ENCODE measurements around the gene SMIM29.

The SMIM29 gene

GRCh38 chr6:34231566-34232336 lies 17.1 kb downstream of the SMIM29 start:
- H2BK120ac ChIP-seq (ENCODE audit: insufficient read depth, low read length, poor library complexity): no peak overlapping the region
- no peaks in the 10 kb centered on the region for H3K36me3 ChIP-seq (ENCODE audit: control insufficient read depth in 1 of 2, insufficient read depth in 2 of 2, low read length in 2 of 2)
- H3K79me2 ChIP-seq (ENCODE audit: control insufficient read depth, insufficient read depth, low read length, poor library complexity): peaks cover 6% of the 10 kb centered on the region
- no peak overlapping the region for H3K18ac ChIP-seq (ENCODE audit: low read length)
- H4K12ac ChIP-seq (ENCODE audit: low read depth, low read length): no peak overlapping the region
- H3K23ac ChIP-seq (ENCODE audit: low read length): no peak overlapping the region
- H3K9ac ChIP-seq (ENCODE audit: low read length): no peak overlapping the region
- peak overlapping the region; percentile 20 for H3K4me3 ChIP-seq (ENCODE audit: low read depth, low read length)
- H3K9me3 ChIP-seq (ENCODE audit: insufficient read depth, low read depth, low read length): peaks cover 4% of the 10 kb centered on the region
- no CpG with 5 or more reads among the region's 17 CpGs for WGBS (ENCODE audit: extremely low coverage, insufficient coverage, insufficient read length)
- H3K4me2 ChIP-seq (ENCODE audit: low read length): no peak overlapping the region
- H4K8ac ChIP-seq (ENCODE audit: low read depth, low read length): no peak overlapping the region
- H3K79me1 ChIP-seq (ENCODE audit: low read length): peaks cover 25% of the 10 kb centered on the region
- no peak overlapping the region for H3K27ac ChIP-seq (ENCODE audit: low read depth, low read length)
- H2BK5ac ChIP-seq (ENCODE audit: low read depth, low read length, poor library complexity): no peak overlapping the region
- no peak overlapping the region for H3K14ac ChIP-seq (ENCODE audit: low read length)
- no peak overlapping the region for H4K91ac ChIP-seq (ENCODE audit: low read depth, low read length)
- no peak overlapping the region for H2BK12ac ChIP-seq (ENCODE audit: low read length)
- H2AK5ac ChIP-seq (ENCODE audit: low read length): no peak overlapping the region
- peaks cover 21 to 31% of the 10 kb centered on the region in 2 experiments for H3K4me1 ChIP-seq (ENCODE audit: control insufficient read depth in 1 of 2, insufficient read depth in 2 of 2, low read length in 2 of 2)
- H3K27me3 ChIP-seq (ENCODE audit: insufficient read depth, low read length): no peaks in the 10 kb centered on the region
- peak; percentile 59 to 64 for DNase-seq
- no peak overlapping the region for H3K4ac ChIP-seq (ENCODE audit: low read depth, low read length)
- no peak overlapping the region for H2AFZ ChIP-seq (ENCODE audit: insufficient read depth, low read length, poor library complexity)

DNA sequence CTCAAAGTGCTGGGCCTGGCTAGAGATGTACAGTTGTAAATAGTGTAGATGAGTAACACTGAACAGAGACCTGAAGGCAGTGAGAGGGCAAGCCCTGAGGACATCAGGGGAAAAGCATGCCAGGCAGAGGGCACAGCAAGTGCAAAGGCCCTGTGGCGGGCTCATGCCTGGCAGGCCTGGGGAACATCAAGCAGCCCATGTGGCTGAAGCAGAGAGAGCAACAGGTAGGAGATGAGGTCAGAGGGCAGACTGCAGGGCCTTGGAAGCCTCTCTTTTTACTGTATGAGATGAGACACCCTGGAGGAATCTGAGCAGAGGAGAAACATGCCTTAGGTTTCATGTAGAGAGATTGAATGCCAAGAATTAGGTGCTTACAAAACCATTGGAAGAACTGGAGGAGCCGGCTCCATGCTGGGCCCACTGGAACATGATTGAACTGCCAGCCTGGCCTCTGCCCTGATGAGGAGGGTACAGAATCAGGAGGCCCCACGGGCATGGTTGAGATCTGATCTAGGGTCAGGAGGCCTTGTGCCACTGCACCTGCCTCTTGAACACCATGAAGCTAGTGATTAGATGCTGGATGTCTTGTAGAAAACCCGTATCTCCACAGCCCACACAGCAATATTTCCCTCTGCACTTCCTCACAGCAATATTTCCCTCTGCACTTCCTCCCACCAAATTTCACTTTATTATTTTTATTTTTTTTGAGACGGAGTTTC lies 18.0 kb downstream of the SMIM29 start:
- Histone ChIP-seq H3K23ac (ENCODE audit: low read length) (no peak overlapping the region), H2BK12ac (ENCODE audit: low read length) (no peak overlapping the region), H4K91ac (ENCODE audit: low read depth, low read length) (no peak overlapping the region), H4K12ac (ENCODE audit: low read depth, low read length) (no peak overlapping the region), H3K9me3 (ENCODE audit: insufficient read depth, low read depth, low read length) (peaks cover 4% of the 10 kb centered on the region), H2AK5ac (ENCODE audit: low read length) (no peak overlapping the region), H2AFZ (ENCODE audit: insufficient read depth, low read length, poor library complexity) (no peak overlapping the region), H3K36me3 (ENCODE audit: control insufficient read depth in 1 of 2, insufficient read depth in 2 of 2, low read length in 2 of 2) (no peaks in the 10 kb centered on the region), H3K4me1 (ENCODE audit: control insufficient read depth in 1 of 2, insufficient read depth in 2 of 2, low read length in 2 of 2) (peaks cover 21 to 30% of the 10 kb centered on the region in 2 experiments), H3K79me1 (ENCODE audit: low read length) (peaks cover 20% of the 10 kb centered on the region), H3K4me2 (ENCODE audit: low read length) (no peak overlapping the region), H2BK120ac (ENCODE audit: insufficient read depth, low read length, poor library complexity) (no peak overlapping the region), H3K4ac (ENCODE audit: low read depth, low read length) (no peak overlapping the region), H3K4me3 (ENCODE audit: low read depth, low read length) (no peak overlapping the region), H4K8ac (ENCODE audit: low read depth, low read length) (no peak overlapping the region), H3K79me2 (ENCODE audit: control insufficient read depth, insufficient read depth, low read length, poor library complexity) (peaks cover 5% of the 10 kb centered on the region), H3K27ac (ENCODE audit: low read depth, low read length) (no peak overlapping the region), H3K18ac (ENCODE audit: low read length) (no peak overlapping the region), H3K14ac (ENCODE audit: low read length) (no peak overlapping the region), H2BK5ac (ENCODE audit: low read depth, low read length, poor library complexity) (no peak overlapping the region), H3K9ac (ENCODE audit: low read length) (no peak overlapping the region), H3K27me3 (ENCODE audit: insufficient read depth, low read length) (no peaks in the 10 kb centered on the region)
- peak; percentile 97 for DNase-seq
- no CpG with 5 or more reads among the region's 5 CpGs for WGBS (ENCODE audit: extremely low coverage, insufficient coverage, insufficient read length)

GRCh38 chr6:34229877-34230276 lies 18.9 kb downstream of the SMIM29 start:
- no peak overlapping the region for H3K4me3 ChIP-seq (ENCODE audit: low read depth, low read length)
- H2BK12ac ChIP-seq (ENCODE audit: low read length): no peak overlapping the region
- no peak overlapping the region for H4K12ac ChIP-seq (ENCODE audit: low read depth, low read length)
- no peak overlapping the region for H3K14ac ChIP-seq (ENCODE audit: low read length)
- H3K9me3 ChIP-seq (ENCODE audit: insufficient read depth, low read depth, low read length): peaks cover 4% of the 10 kb centered on the region
- H3K27me3 ChIP-seq (ENCODE audit: insufficient read depth, low read length): no peaks in the 10 kb centered on the region
- no peak overlapping the region for H4K8ac ChIP-seq (ENCODE audit: low read depth, low read length)
- H3K27ac ChIP-seq (ENCODE audit: low read depth, low read length): no peak overlapping the region
- no peak overlapping the region for H2BK5ac ChIP-seq (ENCODE audit: low read depth, low read length, poor library complexity)
- H4K91ac ChIP-seq (ENCODE audit: low read depth, low read length): no peak overlapping the region
- no peak overlapping the region for H3K4me2 ChIP-seq (ENCODE audit: low read length)
- H2AFZ ChIP-seq (ENCODE audit: insufficient read depth, low read length, poor library complexity): no peak overlapping the region
- peaks cover 3% of the 10 kb centered on the region for H3K79me2 ChIP-seq (ENCODE audit: control insufficient read depth, insufficient read depth, low read length, poor library complexity)
- no CpG with 5 or more reads among the region's 8 CpGs for WGBS (ENCODE audit: extremely low coverage, insufficient coverage, insufficient read length)
- H3K9ac ChIP-seq (ENCODE audit: low read length): no peak overlapping the region
- H3K4me1 ChIP-seq (ENCODE audit: control insufficient read depth in 1 of 2, insufficient read depth in 2 of 2, low read length in 2 of 2): peaks cover 20 to 28% of the 10 kb centered on the region in 2 experiments
- no peak overlapping the region for H3K18ac ChIP-seq (ENCODE audit: low read length)
- H2AK5ac ChIP-seq (ENCODE audit: low read length): no peak overlapping the region
- peaks cover 15% of the 10 kb centered on the region for H3K79me1 ChIP-seq (ENCODE audit: low read length)
- H3K36me3 ChIP-seq (ENCODE audit: control insufficient read depth in 1 of 2, insufficient read depth in 2 of 2, low read length in 2 of 2): no peaks in the 10 kb centered on the region
- no peak overlapping the region for H3K4ac ChIP-seq (ENCODE audit: low read depth, low read length)
- no peak for DNase-seq
- no peak overlapping the region for H2BK120ac ChIP-seq (ENCODE audit: insufficient read depth, low read length, poor library complexity)
- no peak overlapping the region for H3K23ac ChIP-seq (ENCODE audit: low read length)

- peak overlapping the region; percentile 32 for H2BK5ac ChIP-seq (ENCODE audit: low read depth, low read length, poor library complexity)
- H3K4me3 ChIP-seq (ENCODE audit: low read depth, low read length): no peak overlapping the region
- H3K18ac ChIP-seq (ENCODE audit: low read length): peak overlapping the region; percentile 13
- peak overlapping the region; percentile 34 for H4K8ac ChIP-seq (ENCODE audit: low read depth, low read length)
- H2AFZ ChIP-seq (ENCODE audit: insufficient read depth, low read length, poor library complexity): peak overlapping the region; percentile 26
- H3K4me1 ChIP-seq (ENCODE audit: control insufficient read depth in 1 of 2, insufficient read depth in 2 of 2, low read length in 2 of 2): peaks cover 26 to 34% of the 10 kb centered on the region in 2 experiments
- H4K91ac ChIP-seq (ENCODE audit: low read depth, low read length): peak overlapping the region; percentile 72
- peak overlapping the region; percentile 4 for H3K4ac ChIP-seq (ENCODE audit: low read depth, low read length)
- DNase-seq: no peak
- no peak overlapping the region for H3K4me2 ChIP-seq (ENCODE audit: low read length)
- peaks cover 4% of the 10 kb centered on the region for H3K9me3 ChIP-seq (ENCODE audit: insufficient read depth, low read depth, low read length)
- H3K27me3 ChIP-seq (ENCODE audit: insufficient read depth, low read length): no peaks in the 10 kb centered on the region
- no peak overlapping the region for H3K9ac ChIP-seq (ENCODE audit: low read length)
- peak overlapping the region; percentile 3 for H3K27ac ChIP-seq (ENCODE audit: low read depth, low read length)
- H3K79me1 ChIP-seq (ENCODE audit: low read length): peaks cover 18% of the 10 kb centered on the region
- peak overlapping the region; percentile 67 for H2BK120ac ChIP-seq (ENCODE audit: insufficient read depth, low read length, poor library complexity)
- peaks cover 2% of the 10 kb centered on the region for H3K79me2 ChIP-seq (ENCODE audit: control insufficient read depth, insufficient read depth, low read length, poor library complexity)
- peak overlapping the region; percentile 70 for H2BK12ac ChIP-seq (ENCODE audit: low read length)
- H3K36me3 ChIP-seq (ENCODE audit: control insufficient read depth in 1 of 2, insufficient read depth in 2 of 2, low read length in 2 of 2): no peaks in the 10 kb centered on the region
- H3K14ac ChIP-seq (ENCODE audit: low read length): peak overlapping the region; percentile 50
- peak overlapping the region; percentile 3 for H4K12ac ChIP-seq (ENCODE audit: low read depth, low read length)
- peak overlapping the region; percentile 90 for H2AK5ac ChIP-seq (ENCODE audit: low read length)
- no peak overlapping the region for H3K23ac ChIP-seq (ENCODE audit: low read length)
- WGBS (ENCODE audit: extremely low coverage, insufficient coverage, insufficient read length): no CpG with 5 or more reads among the region's 16 CpGs
Observed at GRCh38 chr6:34227761-34228421, 20.9 kb downstream of the SMIM29 start.
